PFSK-1 (cell line): Measurements from ENCODE around the gene GMCL2.

Experiments used
- POLR2AphosphoS5 ChIP-seq: IDR thresholded peaks from 2 replicates; pipeline ENCODE4 v1.6.1; 2012; ENCODE audit warnings: low read depth, mild to moderate bottlenecking, control low read depth, low read length, moderate library complexity
- SIN3A ChIP-seq: IDR thresholded peaks from 2 replicates; pipeline ENCODE4 v1.6.1; 2012; ENCODE audit warnings: mild to moderate bottlenecking, low read length, moderate library complexity, borderline replicate concordance; ENCODE audit not compliant: insufficient read depth
- TF ChIP-seq, protein P1 (sequence below), 2 experiments: IDR thresholded peaks; 2 replicates each; pipeline versions ENCODE4 v1.6.1 to v1.8.0; 2011 to 2012; ENCODE audit warnings: low read depth in 2 of 2, low read length in 2 of 2, control low read depth in 1 of 2, inconsistent platforms in 1 of 2, mild to moderate bottlenecking in 1 of 2, moderate library complexity in 1 of 2; ENCODE audit not compliant: insufficient read depth in 1 of 2

DNA sequence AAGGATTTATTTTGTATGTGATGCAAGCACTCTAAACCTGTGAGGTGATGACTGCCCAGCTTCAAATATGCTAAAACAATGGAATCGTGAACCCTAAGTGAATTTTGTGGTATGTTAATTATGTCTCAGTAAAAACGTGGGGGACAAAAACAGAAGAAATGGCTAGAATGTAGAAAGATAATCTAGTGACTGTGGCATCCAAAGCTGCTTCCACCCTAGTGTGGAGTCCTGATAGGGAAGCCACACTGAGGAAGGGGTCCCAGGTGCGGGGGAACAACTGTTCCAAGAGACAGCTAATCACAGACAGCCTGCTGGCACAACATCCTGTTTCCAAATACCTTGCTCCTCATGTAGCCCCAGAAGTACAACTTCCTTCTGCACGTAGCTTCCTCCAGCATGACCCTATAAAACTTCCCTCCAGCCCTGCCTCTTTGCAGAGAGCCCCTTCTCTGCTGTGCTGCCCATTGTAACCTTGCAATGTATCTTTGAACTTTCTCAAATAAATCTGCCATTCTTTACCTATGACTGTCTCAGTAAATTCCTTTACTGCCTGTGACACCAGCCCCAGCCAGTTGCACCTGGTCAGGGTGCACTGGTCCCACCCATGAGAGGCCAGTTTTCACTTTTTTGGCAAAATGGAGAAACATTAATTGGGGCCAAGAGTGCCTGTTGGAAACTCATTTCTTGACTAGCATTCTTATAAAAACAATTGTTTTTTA, 4.9 kb downstream of the GMCL2 start:
- TF ChIP-seq SIN3A: no peak
- TF ChIP-seq POLR2AphosphoS5: no peak
- TF ChIP-seq, protein P1, sequence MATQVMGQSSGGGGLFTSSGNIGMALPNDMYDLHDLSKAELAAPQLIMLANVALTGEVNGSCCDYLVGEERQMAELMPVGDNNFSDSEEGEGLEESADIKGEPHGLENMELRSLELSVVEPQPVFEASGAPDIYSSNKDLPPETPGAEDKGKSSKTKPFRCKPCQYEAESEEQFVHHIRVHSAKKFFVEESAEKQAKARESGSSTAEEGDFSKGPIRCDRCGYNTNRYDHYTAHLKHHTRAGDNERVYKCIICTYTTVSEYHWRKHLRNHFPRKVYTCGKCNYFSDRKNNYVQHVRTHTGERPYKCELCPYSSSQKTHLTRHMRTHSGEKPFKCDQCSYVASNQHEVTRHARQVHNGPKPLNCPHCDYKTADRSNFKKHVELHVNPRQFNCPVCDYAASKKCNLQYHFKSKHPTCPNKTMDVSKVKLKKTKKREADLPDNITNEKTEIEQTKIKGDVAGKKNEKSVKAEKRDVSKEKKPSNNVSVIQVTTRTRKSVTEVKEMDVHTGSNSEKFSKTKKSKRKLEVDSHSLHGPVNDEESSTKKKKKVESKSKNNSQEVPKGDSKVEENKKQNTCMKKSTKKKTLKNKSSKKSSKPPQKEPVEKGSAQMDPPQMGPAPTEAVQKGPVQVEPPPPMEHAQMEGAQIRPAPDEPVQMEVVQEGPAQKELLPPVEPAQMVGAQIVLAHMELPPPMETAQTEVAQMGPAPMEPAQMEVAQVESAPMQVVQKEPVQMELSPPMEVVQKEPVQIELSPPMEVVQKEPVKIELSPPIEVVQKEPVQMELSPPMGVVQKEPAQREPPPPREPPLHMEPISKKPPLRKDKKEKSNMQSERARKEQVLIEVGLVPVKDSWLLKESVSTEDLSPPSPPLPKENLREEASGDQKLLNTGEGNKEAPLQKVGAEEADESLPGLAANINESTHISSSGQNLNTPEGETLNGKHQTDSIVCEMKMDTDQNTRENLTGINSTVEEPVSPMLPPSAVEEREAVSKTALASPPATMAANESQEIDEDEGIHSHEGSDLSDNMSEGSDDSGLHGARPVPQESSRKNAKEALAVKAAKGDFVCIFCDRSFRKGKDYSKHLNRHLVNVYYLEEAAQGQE (IDR thresholded peaks at IDR 0.05; ENCODE audit: insufficient read depth in 1 of 2, low read depth in 2 of 2, low read length in 2 of 2): no peak
